B cell (primary cell): ENCODE measurements around the gene RBM4B. TPM values are rescaled to one million over a fixed set of nuclear protein-coding genes. Genes with fewer than 3 reads are reported as not detected.

Experiments
- ATAC-seq: fragments of 200-7000 bp; cut with Tn5 transposase; one replicate; pipeline ENCODE4 v1.10.0; 2021; ENCODE audit warnings: low read depth, mild to moderate bottlenecking, moderate number of reproducible peaks, moderate library complexity
- CTCF ChIA-PET: fragments of 350-600 bp; sonication (Branson Sonifier 250); formaldehyde crosslinking; loops from one replicate; lab custom pipeline; 2021; ENCODE audit warnings: antibody characterized with exemption, inconsistent platforms; lab: Charles Lee
- POLR2A ChIA-PET: fragments of 350-600 bp; sonication (Branson Sonifier 250); formaldehyde crosslinking; loops from one replicate; lab custom pipeline; 2021; ENCODE audit warnings: antibody characterized with exemption; lab: Charles Lee
- DNase-seq: peaks from one replicate; pipeline ENCODE4 v3.0.0; 2013
- H2AFZ ChIP-seq: 2 replicates; pipeline ENCODE4 v1.6.1; 2012; ENCODE audit warnings: mild to moderate bottlenecking, low read depth, low read length; ENCODE audit not compliant: insufficient read depth, poor library complexity, severe bottlenecking
- H3K27ac ChIP-seq, 2 donors: 1 replicate in 1 of 2; 2 replicates in 1 of 2; pipeline ENCODE4 v1.5.1; 2012 to 2013; ENCODE audit warnings: low read length in 2 of 2, mild to moderate bottlenecking in 2 of 2, moderate library complexity in 1 of 2
- H3K27me3 ChIP-seq, 4 experiments: fragments of 200-600 bp in 1 of 4; sonication (generic) in 1 of 4; replicated peaks in 1 of 4; 1 replicate in 2 of 4; 2 replicates in 2 of 4; pipeline versions ENCODE4 v1.6.1 to v1.7.0; 2013 to 2016; ENCODE audit warnings: low read length in 3 of 4, mild to moderate bottlenecking in 2 of 4, mixed read lengths in 1 of 4, moderate library complexity in 1 of 4; ENCODE audit not compliant: insufficient read depth in 4 of 4, control insufficient read depth in 3 of 4; ENCODE audit errors: control extremely low read depth in 1 of 4
- H3K36me3 ChIP-seq, 2 experiments: replicated peaks in 1 of 2; 1 replicate in 1 of 2; 2 replicates in 1 of 2; pipeline versions ENCODE4 v1.6.1 to v1.7.1; 2013; ENCODE audit warnings: low read length in 1 of 2; ENCODE audit not compliant: insufficient read depth in 2 of 2, control insufficient read depth in 1 of 2; ENCODE audit errors: control extremely low read depth in 1 of 2, extremely low read depth in 1 of 2
- H3K4me1 ChIP-seq, 2 donors: fragments of 200-600 bp in 1 of 2; sonication (generic) in 1 of 2; 1 replicate in 1 of 2; 2 replicates in 1 of 2; pipeline versions ENCODE4 v1.5.1 to v1.6.1; 2013 to 2017; ENCODE audit warnings: low read length in 2 of 2; ENCODE audit not compliant: control insufficient read depth in 2 of 2, insufficient read depth in 2 of 2
- H3K4me2 ChIP-seq: replicated peaks from 2 replicates; pipeline ENCODE3; 2012; ENCODE audit warnings: mild to moderate bottlenecking, low read depth, low read length; ENCODE audit not compliant: poor library complexity, severe bottlenecking
- H3K4me3 ChIP-seq, 5 experiments: fragments of 200-600 bp in 1 of 5; sonication (generic) in 1 of 5; 1 replicate in 3 of 5; 2 replicates in 2 of 5; pipeline versions ENCODE4 v1.5.1 to v1.7.0; 2011 to 2016; ENCODE audit warnings: low read length in 4 of 5, mild to moderate bottlenecking in 4 of 5, low read depth in 2 of 5, control low read depth in 1 of 5, moderate library complexity in 1 of 5; ENCODE audit not compliant: insufficient read depth in 1 of 5; ENCODE audit errors: control extremely low read depth in 1 of 5, extremely low read depth in 1 of 5
- H3K79me2 ChIP-seq: fragments of 200-600 bp; sonication (generic); one replicate; pipeline ENCODE4 v1.6.0; 2016; ENCODE audit warnings: low read length; ENCODE audit not compliant: control insufficient read depth, insufficient read depth
- H3K9ac ChIP-seq: fragments of 200-600 bp; sonication (generic); 2 replicates; pipeline ENCODE4 v1.6.1; 2017; ENCODE audit warnings: mild to moderate bottlenecking, low read length, moderate library complexity
- H3K9me3 ChIP-seq, 3 donors: one replicate each; pipeline versions ENCODE4 v1.6.1 to v1.7.1; 2013; ENCODE audit warnings: low read length in 2 of 3; ENCODE audit not compliant: control insufficient read depth in 2 of 3, insufficient read depth in 1 of 3; ENCODE audit errors: control extremely low read depth in 1 of 3
- H4K20me1 ChIP-seq: 2 replicates; pipeline ENCODE4 v1.6.0; 2012; ENCODE audit warnings: mild to moderate bottlenecking, low read length; ENCODE audit not compliant: insufficient read depth, control insufficient read depth, poor library complexity, severe bottlenecking
- H3K27ac Mint-ChIP-seq: one replicate; pipeline ENCODE4 v1.8.0; 2021; ENCODE audit warnings: mixed read lengths
- H3K27me3 Mint-ChIP-seq: one replicate; pipeline ENCODE4 v1.8.0; 2021; ENCODE audit warnings: mixed read lengths
- H3K4me1 Mint-ChIP-seq: one replicate; pipeline ENCODE4 v1.8.0; 2021; ENCODE audit warnings: mixed read lengths
- H3K4me3 Mint-ChIP-seq: one replicate; pipeline ENCODE4 v1.8.0; 2021; ENCODE audit warnings: mixed read lengths
- H3K9me3 Mint-ChIP-seq: one replicate; pipeline ENCODE4 v1.8.0; 2022; ENCODE audit warnings: mixed read lengths; ENCODE audit not compliant: insufficient read depth
- EZH2 ChIP-seq: IDR thresholded peaks from 2 replicates; pipeline ENCODE4 v1.6.1; 2012; ENCODE audit warnings: borderline replicate concordance, low read depth, mild to moderate bottlenecking, moderate library complexity, low read length; ENCODE audit not compliant: insufficient read depth, poor library complexity, severe bottlenecking
- WGBS: methylation state at CpG from one replicate; pipeline ENCODE4 v1.1.5; 2013; ENCODE audit warnings: missing lambda C conversion rate; ENCODE audit not compliant: insufficient coverage; 5-methylcytosine and 5-hydroxymethylcytosine counted together
- intact Hi-C: fragments of 100-400 bp; cut with micrococcal nuclease; formaldehyde crosslinking; loops from one replicate; pipeline ENCODE4 v1.10.0; 2022
- polyA plus RNA-seq: library from polyadenylated mRNA; depleted of rRNA; stranded (reverse); fragments of >200 nt; gene quantifications from 2 replicates; pipeline ENCODE4 v1.2.3, GENCODE V29; 2012
- total RNA-seq, 2 donors: library from RNA; stranded (reverse); fragments of 120-200 nt in 1 of 2; gene quantifications; 1 replicate in 1 of 2; 2 replicates in 1 of 2; pipeline versions ENCODE4 v1.2.3 to v1.2.4, GENCODE V29; 2013 to 2022
- TF ChIP-seq, protein P1 (sequence below): fragments of 200-600 bp; IDR thresholded peaks from one replicate; pipeline ENCODE4 v1.8.0; 2022; ENCODE audit warnings: antibody characterized with exemption, mild to moderate bottlenecking

Gene RBM4B
- total and polyA plus RNA-seq, 2 donors (not counting 1 experiment from before 2014, with no cell fraction given), result 33.2 to 61.3 TPM

GRCh38 chr11:66674964-66675602, 2.6 kb downstream of the RBM4B start:
- Histone ChIP-seq H3K4me1 (peaks cover 24 to 35% of the 10 kb centered on the region in 2 donors), H3K9ac (no peak overlapping the region), H3K27me3 (no peaks in the 10 kb centered on the region), H2AFZ (no peak overlapping the region), H3K27ac (no peak overlapping the region), H3K4me3 (peak overlapping the region in 1 of 5 experiments; percentile 2), H4K20me1 (peaks cover 29% of the 10 kb centered on the region), H3K4me2 (peak overlapping the region; percentile 70), H3K36me3 (peaks cover 3 to 4% of the 10 kb centered on the region in 2 experiments), H3K79me2 (peaks cover 73% of the 10 kb centered on the region), H3K9me3 (no peaks in the 10 kb centered on the region)
- no CpG with 5 or more reads among the region's 2 CpGs for WGBS
- intact Hi-C loops, result loop anchor here (5.0 kb wide), 1 partner anchor 208 kb away; the partner anchor contains the start of gene PELI3
- Mint-ChIP-seq H3K27ac (peak overlapping the region; percentile 41), H3K4me3 (peak overlapping the region; percentile 60), H3K9me3 (no peaks in the 10 kb centered on the region), H3K27me3 (no peaks in the 10 kb centered on the region), H3K4me1 (peaks cover 43% of the 10 kb centered on the region)
- ChIA-PET CTCF (interaction anchor here (0.7 to 4.6 kb wide), 4 partner anchors 18 to 214 kb away, joined by 3 to 18 read pairs (median 4); no protein-coding TSS in a partner anchor), POLR2A (no interaction called here)
- DNase-seq (no peak), ATAC-seq (no peak)
- no peak for TF ChIP-seq EZH2
- TF ChIP-seq, protein P1, sequence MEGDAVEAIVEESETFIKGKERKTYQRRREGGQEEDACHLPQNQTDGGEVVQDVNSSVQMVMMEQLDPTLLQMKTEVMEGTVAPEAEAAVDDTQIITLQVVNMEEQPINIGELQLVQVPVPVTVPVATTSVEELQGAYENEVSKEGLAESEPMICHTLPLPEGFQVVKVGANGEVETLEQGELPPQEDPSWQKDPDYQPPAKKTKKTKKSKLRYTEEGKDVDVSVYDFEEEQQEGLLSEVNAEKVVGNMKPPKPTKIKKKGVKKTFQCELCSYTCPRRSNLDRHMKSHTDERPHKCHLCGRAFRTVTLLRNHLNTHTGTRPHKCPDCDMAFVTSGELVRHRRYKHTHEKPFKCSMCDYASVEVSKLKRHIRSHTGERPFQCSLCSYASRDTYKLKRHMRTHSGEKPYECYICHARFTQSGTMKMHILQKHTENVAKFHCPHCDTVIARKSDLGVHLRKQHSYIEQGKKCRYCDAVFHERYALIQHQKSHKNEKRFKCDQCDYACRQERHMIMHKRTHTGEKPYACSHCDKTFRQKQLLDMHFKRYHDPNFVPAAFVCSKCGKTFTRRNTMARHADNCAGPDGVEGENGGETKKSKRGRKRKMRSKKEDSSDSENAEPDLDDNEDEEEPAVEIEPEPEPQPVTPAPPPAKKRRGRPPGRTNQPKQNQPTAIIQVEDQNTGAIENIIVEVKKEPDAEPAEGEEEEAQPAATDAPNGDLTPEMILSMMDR, result no peak

DNA sequence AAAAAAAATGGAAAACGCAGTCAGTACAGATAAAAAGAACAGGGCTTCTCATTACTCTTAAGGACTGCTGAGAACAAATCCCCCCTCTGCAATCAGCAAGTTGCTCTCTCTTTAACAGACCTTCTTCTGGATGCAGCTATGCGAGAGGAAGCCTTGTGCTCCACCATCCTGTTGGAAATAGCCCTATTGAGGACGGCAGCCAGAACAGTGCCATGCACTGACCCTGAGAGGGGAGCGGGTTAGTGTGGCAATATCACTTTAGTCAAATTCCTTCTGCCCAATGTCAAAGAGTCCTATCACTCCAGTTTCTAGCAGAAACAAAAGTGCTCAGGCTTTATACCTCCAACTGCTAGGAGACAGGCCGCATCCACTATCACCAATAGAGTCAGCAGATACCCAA, 6.9 kb downstream of the RBM4B start:
- no peaks in the 10 kb centered on the region for H3K9me3 ChIP-seq
- 100% methylated on average over 3 of the region's 5 CpGs for WGBS
- H3K9ac ChIP-seq, result no peak overlapping the region
- Mint-ChIP-seq H3K4me3 (no peak overlapping the region), H3K9me3 (no peaks in the 10 kb centered on the region), H3K4me1 (peaks cover 43% of the 10 kb centered on the region), H3K27me3 (no peaks in the 10 kb centered on the region), H3K27ac (no peak overlapping the region)
- TF ChIP-seq EZH2, result no peak
- TF ChIP-seq, protein P1, result no peak
- ChIA-PET POLR2A (no interaction called here), CTCF (interaction anchor here (0.9 kb wide), 1 partner anchor 54 kb away, joined by 3 read pairs; no protein-coding TSS in a partner anchor)
- H3K36me3 ChIP-seq, result peaks cover 3 to 32% of the 10 kb centered on the region in 2 experiments
- no peaks in the 10 kb centered on the region for H3K27me3 ChIP-seq
- no peak overlapping the region for H2AFZ ChIP-seq
- intact Hi-C loops, result no loop called here
- peak overlapping the region in 1 of 2 donors; percentile 7 for H3K27ac ChIP-seq
- ATAC-seq (no peak), DNase-seq (no peak)
- H3K4me2 ChIP-seq, result no peak overlapping the region
- H3K4me3 ChIP-seq, result no peak overlapping the region
- peaks cover 41% of the 10 kb centered on the region for H4K20me1 ChIP-seq
- H3K79me2 ChIP-seq, result peaks cover 99% of the 10 kb centered on the region
- peaks cover 10 to 15% of the 10 kb centered on the region in 2 donors for H3K4me1 ChIP-seq
